Right lobe of liver (tissue), 6 donors: Measurements from ENCODE around the gene ZBTB7C. TPM values are rescaled to one million over a fixed set of nuclear protein-coding genes. Genes with fewer than 3 reads are reported as not detected.
A peak's percentile ranks its signal among the peaks of the same experiment; 100 is the strongest.

Experiments used
- ATAC-seq, 4 donors: fragments of 200-7000 bp; cut with Tn5 transposase; one replicate each; pipeline ENCODE4 v1.9.1; 2020; ENCODE audit warnings: mild to moderate bottlenecking in 4 of 4, moderate library complexity in 4 of 4
- DNase-seq, 3 donors: peaks; one replicate each; pipeline ENCODE4 v3.0.0-alpha.2; 2020
- H3K27ac ChIP-seq, 3 donors: fragments of 200-600 bp; one replicate each; pipeline ENCODE4 v1.8.0; 2022
- H3K27me3 ChIP-seq, 2 donors: fragments of 200-600 bp; one replicate each; pipeline ENCODE4 v1.8.0; 2022
- H3K36me3 ChIP-seq, 4 donors: fragments of 200-600 bp; sonication (generic) in 1 of 4; one replicate each; pipeline versions ENCODE4 v1.5.1 to v1.8.0; 2017 to 2022; ENCODE audit warnings: control low read depth in 1 of 4
- H3K4me1 ChIP-seq, 4 donors: fragments of 200-600 bp; sonication (generic) in 1 of 4; one replicate each; pipeline versions ENCODE4 v1.5.1 to v1.8.0; 2017 to 2022; ENCODE audit warnings: control low read depth in 1 of 4
- H3K4me3 ChIP-seq, 3 donors: fragments of 200-600 bp; one replicate each; pipeline ENCODE4 v1.8.0; 2022
- H3K9me3 ChIP-seq, 4 donors: fragments of 200-600 bp; sonication (generic) in 1 of 4; one replicate each; pipeline versions ENCODE4 v1.5.1 to v1.8.0; 2017 to 2022; ENCODE audit warnings: control low read depth in 1 of 4
- CTCF ChIP-seq, 4 donors: fragments of 200-600 bp in 3 of 4; fragments of 450-650 bp in 1 of 4; IDR thresholded peaks; one replicate each; pipeline versions ENCODE4 v1.5.1 to v1.8.0; 2016 to 2022; ENCODE audit warnings: antibody characterized with exemption in 4 of 4, mild to moderate bottlenecking in 2 of 4
- POLR2A ChIP-seq: fragments of 450-650 bp; IDR thresholded peaks from one replicate; pipeline ENCODE4 v1.6.1; 2017; ENCODE audit warnings: antibody characterized with exemption, mild to moderate bottlenecking
- WGBS: methylation state at CpG from one replicate; pipeline ENCODE4 v1.1.6; 2018; ENCODE audit warnings: low coverage, low lambda C conversion rate; ENCODE audit not compliant: insufficient coverage; ENCODE audit errors: missing lambda C conversion rate; 5-methylcytosine and 5-hydroxymethylcytosine counted together
- intact Hi-C, 2 donors: fragments of 100-400 bp; cut with DNase I; formaldehyde crosslinking; loops; one replicate each; pipeline versions ENCODE4 v1.11.2 to v1.14.1; 2022
- total RNA-seq, 6 experiments: library from RNA; depleted of rRNA in 2 of 6; stranded (reverse); fragments of >200 nt in 2 of 6; fragmentation: NEBNext Ultra II Directional in 3 of 6; extraction: Animal tissue kit (Norgen Biotek cat#: 25700) in 3 of 6; gene quantifications; one replicate each; pipeline versions ENCODE4 v1.1.0 to v1.2.4, GENCODE V29; 2016 to 2023
- donor health status: DM: no; HTN: yes; CAD: no.
- donor health status: DM: no; HTN: no; CAD: no.
- donor health status: DM: no; HTN: no; CAD: no.
- donor health status: DM: no; HTN: yes; CAD: no.
- donor health status: DM: no; HTN: yes; CAD: no.

Gene ZBTB7C
- total RNA-seq, 6 experiments from 2014 or later = 1.1 to 1.7 (median 1.3) TPM

GRCh38 chr18:48392268-48392667 is 16.9 kb downstream of the ZBTB7C start:
- TF ChIP-seq POLR2A (no peak), CTCF (IDR thresholded peaks at IDR 0.05) (no peak)
- DNase-seq (no peak), ATAC-seq (no peak)
- H3K27ac ChIP-seq = no peak overlapping the region
- no peaks in the 10 kb centered on the region for H3K36me3 ChIP-seq
- no peak overlapping the region for H3K4me3 ChIP-seq
- no peaks in the 10 kb centered on the region for H3K4me1 ChIP-seq
- intact Hi-C loops = no loop called here
- no peaks in the 10 kb centered on the region for H3K9me3 ChIP-seq
- H3K27me3 ChIP-seq = no peaks in the 10 kb centered on the region
- WGBS = 29% methylated on average over 1 of the region's 1 CpG

GRCh38 chr18:48391868-48392267 is 17.3 kb downstream of the ZBTB7C start:
- WGBS = 16% methylated on average over 3 of the region's 3 CpGs
- Histone ChIP-seq H3K4me1 (no peaks in the 10 kb centered on the region), H3K27ac (no peak overlapping the region), H3K36me3 (no peaks in the 10 kb centered on the region), H3K27me3 (no peaks in the 10 kb centered on the region), H3K9me3 (no peaks in the 10 kb centered on the region), H3K4me3 (no peak overlapping the region)
- intact Hi-C loops = no loop called here
- TF ChIP-seq CTCF (IDR thresholded peaks at IDR 0.05) = no peak
- TF ChIP-seq POLR2A = no peak
- DNase-seq = peak in 2 of 3 donors; percentile 38 to 69
- peak; percentile 62 to 78 (median 74) for ATAC-seq

GRCh38 chr18:48390641-48391040 is 18.5 kb downstream of the ZBTB7C start:
- intact Hi-C loops = no loop called here
- ATAC-seq (no peak), DNase-seq (no peak)
- H3K4me3 ChIP-seq = no peak overlapping the region
- H3K27me3 ChIP-seq = no peaks in the 10 kb centered on the region
- TF ChIP-seq POLR2A = no peak
- TF ChIP-seq CTCF (IDR thresholded peaks at IDR 0.05) = no peak
- WGBS = no CpG with 5 or more reads among the region's 5 CpGs
- no peaks in the 10 kb centered on the region for H3K4me1 ChIP-seq
- H3K36me3 ChIP-seq = no peaks in the 10 kb centered on the region
- H3K9me3 ChIP-seq = no peaks in the 10 kb centered on the region
- no peak overlapping the region for H3K27ac ChIP-seq

- WGBS = 78% methylated on average over 4 of the region's 4 CpGs
- Histone ChIP-seq H3K27me3 (no peaks in the 10 kb centered on the region), H3K4me1 (no peaks in the 10 kb centered on the region), H3K4me3 (no peak overlapping the region), H3K9me3 (no peaks in the 10 kb centered on the region), H3K27ac (no peak overlapping the region), H3K36me3 (no peaks in the 10 kb centered on the region)
- ATAC-seq = no peak
- no peak for DNase-seq
- no peak for TF ChIP-seq POLR2A
- no peak for TF ChIP-seq CTCF (IDR thresholded peaks at IDR 0.05)
- intact Hi-C loops = no loop called here
Observed at GRCh38 chr18:48388478-48388877, 20.7 kb downstream of the ZBTB7C start.

- Histone ChIP-seq H3K27ac (no peak overlapping the region), H3K27me3 (no peaks in the 10 kb centered on the region), H3K4me3 (no peak overlapping the region), H3K36me3 (no peaks in the 10 kb centered on the region), H3K9me3 (no peaks in the 10 kb centered on the region), H3K4me1 (no peaks in the 10 kb centered on the region)
- intact Hi-C loops = no loop called here
- DNase-seq (no peak), ATAC-seq (no peak)
- TF ChIP-seq POLR2A = no peak
- TF ChIP-seq CTCF (IDR thresholded peaks at IDR 0.05) = no peak
- no CpG with 5 or more reads among the region's 1 CpG for WGBS
Observed at GRCh38 chr18:48387300-48387699, 21.9 kb downstream of the ZBTB7C start.
